MM.1S (cell line): ENCODE measurements around the gene GREB1.

Source experiments
- DNase-seq: peaks from one replicate; pipeline ENCODE4 v3.0.0-alpha.2; 2015
- H2AFZ ChIP-seq: fragments of 300-600 bp; sonication (generic); 2 replicates; pipeline ENCODE4 v1.6.0; 2016; ENCODE audit warnings: antibody characterized with exemption, low read length
- H3F3A ChIP-seq: fragments of 300-600 bp; sonication (generic); 2 replicates; pipeline ENCODE4 v1.6.1; 2016; ENCODE audit warnings: mild to moderate bottlenecking, antibody characterized with exemption, low read length, moderate library complexity, mixed read lengths; ENCODE audit not compliant: insufficient read depth
- H3K27ac ChIP-seq: fragments of 300-600 bp; sonication (generic); 2 replicates; pipeline ENCODE4 v1.5.1; 2016; ENCODE audit warnings: mild to moderate bottlenecking, low read length
- H3K27me3 ChIP-seq: fragments of 300-600 bp; sonication (generic); replicated peaks from 2 replicates; pipeline ENCODE4 v1.6.0; 2016; ENCODE audit warnings: low read length; ENCODE audit not compliant: insufficient read depth
- H3K36me3 ChIP-seq: fragments of 300-600 bp; sonication (generic); replicated peaks from 2 replicates; pipeline ENCODE4 v1.6.1; 2016; ENCODE audit warnings: mild to moderate bottlenecking, low read length, mixed read lengths; ENCODE audit not compliant: insufficient read depth
- H3K4me1 ChIP-seq: fragments of 300-600 bp; sonication (generic); 2 replicates; pipeline ENCODE4 v1.6.1; 2016; ENCODE audit warnings: low read length, mixed read lengths
- H3K4me2 ChIP-seq: fragments of 300-600 bp; sonication (generic); 2 replicates; pipeline ENCODE4 v1.6.0; 2016; ENCODE audit warnings: low read depth, low read length
- H3K4me3 ChIP-seq: fragments of 300-600 bp; sonication (generic); 2 replicates; pipeline ENCODE4 v1.5.1; 2016; ENCODE audit warnings: low read length, mixed read lengths
- H3K79me2 ChIP-seq: fragments of 300-600 bp; sonication (generic); 2 replicates; pipeline ENCODE4 v1.6.1; 2016; ENCODE audit warnings: mixed run types, low read length, mixed read lengths
- H3K9ac ChIP-seq: fragments of 300-600 bp; sonication (generic); 2 replicates; pipeline ENCODE4 v1.6.1; 2016; ENCODE audit warnings: low read length, mixed read lengths
- H3K9me2 ChIP-seq: fragments of 300-600 bp; sonication (generic); replicated peaks from 2 replicates; pipeline ENCODE4 v1.6.1; 2016; ENCODE audit warnings: mild to moderate bottlenecking, low read length, mixed read lengths; ENCODE audit not compliant: insufficient read depth
- H3K9me3 ChIP-seq: fragments of 300-600 bp; sonication (generic); replicated peaks from 2 replicates; pipeline ENCODE4 v1.6.1; 2016; ENCODE audit warnings: mild to moderate bottlenecking, low read length, mixed read lengths; ENCODE audit not compliant: insufficient read depth
- H4K20me1 ChIP-seq: fragments of 300-600 bp; sonication (generic); 2 replicates; pipeline ENCODE4 v1.6.1; 2016; ENCODE audit warnings: mild to moderate bottlenecking, low read length, moderate library complexity, mixed read lengths; ENCODE audit not compliant: insufficient read depth
- EZH2 ChIP-seq: fragments of 300-600 bp; sonication (generic); optimal IDR thresholded peaks from 2 replicates; pipeline ENCODE3; 2017; ENCODE audit warnings: low read depth, mild to moderate bottlenecking, antibody characterized with exemption, low read length, mixed read lengths
- EZH2phosphoT487 ChIP-seq: fragments of 300-600 bp; sonication (generic); IDR thresholded peaks from 2 replicates; pipeline ENCODE4 v1.6.1; 2018; ENCODE audit warnings: antibody characterized with exemption, low read length
- TF ChIP-seq, protein P1 (sequence below): fragments of 300-600 bp; sonication (generic); IDR thresholded peaks from 2 replicates; pipeline ENCODE4 v1.5.1; 2016; ENCODE audit warnings: antibody characterized with exemption, low read length, mixed read lengths

The GREB1 gene

GRCh38 chr2:11547912-11548497, 14.2 kb downstream of the GREB1 start:
- no peaks in the 10 kb centered on the region for H3K9me3 ChIP-seq
- H3K27ac ChIP-seq, result no peak overlapping the region
- no peaks in the 10 kb centered on the region for H3K27me3 ChIP-seq
- no peaks in the 10 kb centered on the region for H3K9me2 ChIP-seq
- no peaks in the 10 kb centered on the region for H3F3A ChIP-seq
- H3K36me3 ChIP-seq, result no peaks in the 10 kb centered on the region
- no peaks in the 10 kb centered on the region for H4K20me1 ChIP-seq
- DNase-seq, result no peak
- H3K9ac ChIP-seq, result no peak overlapping the region
- no peak overlapping the region for H3K4me3 ChIP-seq
- H2AFZ ChIP-seq, result no peak overlapping the region
- H3K79me2 ChIP-seq, result no peaks in the 10 kb centered on the region
- H3K4me1 ChIP-seq, result no peaks in the 10 kb centered on the region
- TF ChIP-seq, protein P1, sequence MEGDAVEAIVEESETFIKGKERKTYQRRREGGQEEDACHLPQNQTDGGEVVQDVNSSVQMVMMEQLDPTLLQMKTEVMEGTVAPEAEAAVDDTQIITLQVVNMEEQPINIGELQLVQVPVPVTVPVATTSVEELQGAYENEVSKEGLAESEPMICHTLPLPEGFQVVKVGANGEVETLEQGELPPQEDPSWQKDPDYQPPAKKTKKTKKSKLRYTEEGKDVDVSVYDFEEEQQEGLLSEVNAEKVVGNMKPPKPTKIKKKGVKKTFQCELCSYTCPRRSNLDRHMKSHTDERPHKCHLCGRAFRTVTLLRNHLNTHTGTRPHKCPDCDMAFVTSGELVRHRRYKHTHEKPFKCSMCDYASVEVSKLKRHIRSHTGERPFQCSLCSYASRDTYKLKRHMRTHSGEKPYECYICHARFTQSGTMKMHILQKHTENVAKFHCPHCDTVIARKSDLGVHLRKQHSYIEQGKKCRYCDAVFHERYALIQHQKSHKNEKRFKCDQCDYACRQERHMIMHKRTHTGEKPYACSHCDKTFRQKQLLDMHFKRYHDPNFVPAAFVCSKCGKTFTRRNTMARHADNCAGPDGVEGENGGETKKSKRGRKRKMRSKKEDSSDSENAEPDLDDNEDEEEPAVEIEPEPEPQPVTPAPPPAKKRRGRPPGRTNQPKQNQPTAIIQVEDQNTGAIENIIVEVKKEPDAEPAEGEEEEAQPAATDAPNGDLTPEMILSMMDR, result no peak
- H3K4me2 ChIP-seq, result no peak overlapping the region

GRCh38 chr2:11550302-11550701, 16.5 kb downstream of the GREB1 start:
- H3K27me3 ChIP-seq, result no peaks in the 10 kb centered on the region
- H3K79me2 ChIP-seq, result no peaks in the 10 kb centered on the region
- H3K4me2 ChIP-seq, result no peak overlapping the region
- no peaks in the 10 kb centered on the region for H3K9me2 ChIP-seq
- H4K20me1 ChIP-seq, result no peaks in the 10 kb centered on the region
- peaks cover 9% of the 10 kb centered on the region for H3F3A ChIP-seq
- DNase-seq, result no peak
- no peak overlapping the region for H3K27ac ChIP-seq
- H3K4me1 ChIP-seq, result peaks cover 16% of the 10 kb centered on the region
- no peak overlapping the region for H3K9ac ChIP-seq
- no peaks in the 10 kb centered on the region for H3K36me3 ChIP-seq
- no peak overlapping the region for H3K4me3 ChIP-seq
- H2AFZ ChIP-seq, result no peak overlapping the region
- TF ChIP-seq, protein P1, result no peak
- TF ChIP-seq EZH2phosphoT487 (no peak), EZH2 (no peak)
- no peaks in the 10 kb centered on the region for H3K9me3 ChIP-seq

DNA sequence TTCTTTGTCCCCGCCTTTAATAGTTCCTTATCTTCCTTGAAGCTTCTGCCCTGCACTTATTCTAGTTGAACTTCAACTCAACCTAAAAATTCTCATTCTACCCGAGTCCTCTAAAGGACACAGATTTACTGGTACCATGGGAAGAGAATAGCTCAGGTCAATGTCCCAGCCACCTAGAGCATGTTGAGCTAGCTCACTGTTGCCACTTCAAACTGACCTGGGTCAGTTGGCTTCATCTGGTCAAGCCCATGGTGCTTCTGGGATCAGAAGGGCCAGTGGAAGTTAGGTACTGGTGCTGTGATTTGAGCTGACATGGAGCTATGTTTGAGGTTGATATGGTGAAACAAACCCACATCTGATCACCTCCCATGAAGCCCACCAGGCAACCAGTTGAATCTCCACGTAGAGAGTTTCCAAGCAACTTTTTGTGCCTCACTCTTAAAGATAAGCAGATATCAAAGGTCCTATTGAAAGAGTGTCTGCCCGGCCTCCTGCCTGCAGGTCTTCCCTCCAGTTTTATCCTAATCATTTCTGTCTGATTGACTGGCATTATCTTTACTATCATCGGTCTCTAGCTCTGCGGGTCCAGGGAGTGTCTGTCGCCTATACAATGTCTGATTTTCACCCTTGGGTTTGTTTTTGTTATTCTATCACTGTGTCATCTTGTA, 17.2 kb downstream of the GREB1 start:
- H3K4me1 ChIP-seq, result peaks cover 16% of the 10 kb centered on the region
- no peaks in the 10 kb centered on the region for H3K9me3 ChIP-seq
- DNase-seq, result no peak
- no peak overlapping the region for H2AFZ ChIP-seq
- H3K27me3 ChIP-seq, result no peaks in the 10 kb centered on the region
- H4K20me1 ChIP-seq, result no peaks in the 10 kb centered on the region
- H3K9ac ChIP-seq, result no peak overlapping the region
- H3K4me3 ChIP-seq, result no peak overlapping the region
- H3K9me2 ChIP-seq, result no peaks in the 10 kb centered on the region
- H3K4me2 ChIP-seq, result no peak overlapping the region
- no peak for TF ChIP-seq EZH2phosphoT487
- TF ChIP-seq, protein P1, result no peak
- no peak for TF ChIP-seq EZH2
- no peaks in the 10 kb centered on the region for H3K79me2 ChIP-seq
- H3K27ac ChIP-seq, result no peak overlapping the region
- no peaks in the 10 kb centered on the region for H3K36me3 ChIP-seq
- peaks cover 9% of the 10 kb centered on the region for H3F3A ChIP-seq
